Activated naive CD4-positive, alpha-beta T cell (primary cell): ENCODE data around the gene ADA.

Source experiments
- DNase-seq, 4 experiments: peaks; one replicate each; lab custom pipeline; 2025; lab: John Stamatoyannopoulos, UW

The ADA gene

DNA sequence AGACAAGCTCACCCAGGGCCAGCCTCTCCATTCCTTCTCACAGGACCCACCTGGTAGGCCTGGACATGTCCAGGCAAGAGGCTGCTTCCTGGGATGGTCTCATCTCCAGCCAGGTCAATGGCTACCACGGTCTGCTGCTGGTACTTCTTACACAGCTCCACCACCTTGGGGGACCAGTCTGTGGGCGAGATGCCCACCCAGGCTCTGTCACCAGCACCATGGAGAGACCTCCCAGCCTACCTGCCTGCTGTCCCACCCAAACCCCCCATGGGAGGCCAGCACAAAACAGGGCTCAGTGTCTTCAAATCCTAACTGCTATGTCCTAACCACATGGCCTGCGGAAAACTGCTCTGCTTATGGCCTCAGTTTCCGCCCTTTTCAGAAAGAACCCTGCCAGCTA is 27.3 kb downstream of the ADA start:
- DNase-seq: no peak

DNA sequence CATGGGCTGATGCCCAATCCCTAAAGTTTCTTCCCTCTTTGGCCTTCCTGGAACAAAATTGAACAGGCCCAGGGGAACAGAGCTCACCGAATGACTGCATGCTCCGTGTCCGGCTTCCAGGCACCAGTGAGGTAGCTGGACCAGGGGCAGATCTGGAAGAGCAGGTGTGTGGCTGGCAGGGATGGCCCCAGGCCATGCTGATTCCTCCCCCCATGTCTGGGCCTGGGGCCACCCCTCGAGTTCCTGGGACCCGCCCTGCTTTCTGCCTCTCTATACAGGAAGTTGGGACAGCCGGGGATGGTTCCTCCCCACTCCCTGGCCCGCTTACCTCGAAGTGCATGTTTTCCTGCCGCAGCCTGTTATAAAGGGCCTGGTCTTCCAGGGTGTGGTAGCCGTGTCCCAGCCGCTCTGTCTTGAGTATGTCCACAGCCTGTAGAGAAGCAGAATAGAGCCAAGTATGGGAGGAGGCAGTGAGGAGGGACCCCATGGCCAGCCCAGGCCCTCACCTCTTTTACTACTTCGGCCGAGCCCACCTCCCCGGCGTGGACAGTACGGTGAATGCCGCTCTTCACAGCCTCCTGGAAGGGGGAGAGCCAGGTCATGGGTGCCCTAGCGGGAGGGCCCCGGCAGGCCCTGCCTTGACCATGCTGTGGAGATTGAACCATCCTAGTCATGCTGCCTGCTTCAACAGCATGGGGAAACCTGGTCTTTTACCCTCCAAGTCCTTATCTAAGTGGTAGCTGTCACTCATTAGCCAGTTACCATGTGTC is 28.8 kb downstream of the ADA start:
- DNase-seq: no peak

DNA sequence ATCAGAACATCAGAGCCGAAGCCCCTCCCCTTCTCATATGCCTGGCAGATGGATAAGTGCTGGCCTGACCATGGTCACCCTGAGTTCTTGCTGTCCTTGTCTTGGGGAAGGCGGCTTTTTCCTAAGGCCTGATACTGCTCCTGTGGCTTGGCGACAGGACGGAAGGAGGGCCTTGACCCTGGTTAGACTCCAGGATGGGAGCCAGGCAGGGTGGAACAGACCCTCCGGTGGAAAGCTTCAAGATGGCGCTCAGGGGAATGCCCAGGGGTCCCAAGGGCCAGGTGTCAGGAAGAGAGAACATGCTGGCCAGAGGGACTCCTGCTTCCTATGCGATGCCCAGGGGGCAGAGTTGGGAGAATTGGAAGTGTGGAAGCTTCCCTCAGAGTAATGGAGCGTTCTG is 29.6 kb downstream of the ADA start:
- no peak for DNase-seq

DNA sequence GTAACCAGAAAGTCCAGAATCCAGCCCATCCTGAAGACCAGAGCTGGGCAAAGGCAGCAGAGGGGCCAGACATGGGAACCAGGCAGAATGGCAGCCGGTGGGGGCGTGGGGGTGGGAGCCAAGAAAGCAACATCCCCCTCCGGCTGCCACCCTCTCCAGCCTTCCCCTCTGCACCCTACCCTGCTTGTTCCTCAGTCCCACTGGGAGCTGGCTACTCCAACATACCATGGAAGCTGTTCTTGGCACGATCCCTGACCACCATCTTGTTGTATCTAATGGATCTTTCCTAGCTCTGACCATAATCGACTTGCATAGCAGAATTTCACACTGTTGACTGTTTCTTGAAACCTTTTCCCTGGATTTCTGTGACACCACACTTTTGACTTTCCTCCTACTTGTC is 30.2 kb downstream of the ADA start:
- DNase-seq: no peak

GRCh38 chr20:44620030-44620429 is 31.5 kb downstream of the ADA start:
- DNase-seq: no peak

GRCh38 chr20:44619294-44619693 is 32.2 kb downstream of the ADA start:
- no peak for DNase-seq

DNA sequence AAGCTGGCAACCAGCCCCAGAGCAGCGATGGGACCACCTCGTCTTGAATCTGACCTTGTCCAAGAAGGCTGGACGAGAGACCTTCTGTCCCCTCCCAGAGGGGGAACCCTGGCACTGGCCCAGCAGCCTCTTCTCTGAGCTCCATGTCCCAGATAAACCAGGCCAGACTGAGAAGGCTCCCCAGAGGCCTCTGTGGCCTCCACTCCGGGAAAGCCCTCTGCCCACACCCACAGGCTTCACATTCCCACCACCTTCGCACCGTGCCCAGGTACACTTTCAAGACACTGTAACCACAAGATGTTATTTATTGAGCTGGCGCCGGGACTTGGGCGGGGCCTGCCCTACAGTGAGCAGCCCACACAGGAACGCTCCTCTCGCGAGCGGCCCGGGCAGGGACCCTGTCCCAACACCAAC is 33.2 kb downstream of the ADA start:
- peak in 2 of 4 experiments; percentile 24 to 35 for DNase-seq

GRCh38 chr20:44616604-44616964 is 34.9 kb downstream of the ADA start:
- no peak for DNase-seq

DNA sequence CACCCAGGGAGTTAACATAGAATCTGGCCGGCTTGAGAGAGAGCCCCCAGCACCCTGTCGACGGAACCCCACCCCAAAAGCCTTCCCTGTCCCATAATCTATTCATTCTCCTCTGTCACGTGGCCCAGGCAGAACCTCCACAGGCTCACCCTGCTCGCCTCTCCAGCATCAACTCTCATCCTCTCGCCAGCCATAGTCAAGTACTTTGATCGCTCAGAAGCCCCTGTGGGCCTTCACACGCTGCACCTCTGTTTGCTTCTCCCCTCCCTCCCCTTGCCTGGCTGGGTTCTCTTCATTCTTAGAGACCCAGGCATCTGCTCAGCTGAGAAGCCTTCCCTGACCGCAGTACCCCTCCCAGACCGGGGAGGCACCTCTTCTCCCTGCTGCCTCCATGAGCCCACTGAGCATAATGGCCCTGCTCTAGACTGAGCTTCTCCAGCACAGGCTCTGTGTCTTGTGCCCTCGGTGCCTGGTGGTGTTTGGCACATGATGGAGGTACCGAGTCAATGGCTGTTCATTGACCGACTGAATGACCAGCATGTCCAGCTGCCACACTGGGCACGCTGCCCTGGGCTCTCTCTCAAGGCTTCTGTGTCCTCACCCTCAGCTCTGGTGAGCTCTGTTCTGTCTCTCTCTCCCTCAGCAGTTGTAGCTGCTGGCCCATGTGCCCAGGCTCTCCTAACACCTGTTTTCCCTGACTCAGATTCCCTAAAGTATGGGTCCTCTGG is 35.5 kb downstream of the ADA start:
- DNase-seq: no peak

DNA sequence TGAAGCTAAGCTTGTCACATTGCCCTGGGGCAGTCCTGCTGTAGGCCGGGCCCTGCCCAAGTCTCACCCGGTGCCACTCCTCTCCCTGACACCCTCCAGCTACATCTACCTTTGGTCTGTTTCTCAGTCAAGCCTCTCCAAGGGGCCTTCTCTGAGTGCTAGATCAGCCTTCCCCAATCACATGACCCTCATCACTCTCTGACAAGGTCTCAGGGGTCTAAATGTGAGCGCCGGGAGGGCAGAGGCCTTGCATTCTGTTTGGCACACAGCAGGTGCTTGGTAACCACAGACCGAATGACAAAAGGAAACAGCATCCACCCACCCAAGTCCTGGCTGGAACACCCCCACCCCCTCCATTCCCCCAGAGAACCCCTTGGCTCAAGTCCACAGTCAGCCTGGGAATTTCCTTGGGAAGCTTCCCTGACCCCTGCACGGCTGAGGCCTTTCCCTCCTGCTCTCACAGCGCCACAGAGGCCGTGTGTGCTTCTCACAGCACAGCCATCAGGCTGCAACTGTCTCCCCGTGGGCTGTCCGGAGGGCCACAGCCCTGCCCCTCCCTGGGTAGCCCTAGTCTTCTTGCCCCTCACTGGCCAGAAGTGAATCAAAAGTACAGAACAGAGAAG is 36.2 kb downstream of the ADA start:
- peak in 1 of 4 experiments; percentile 12 for DNase-seq

- no peak for DNase-seq
Observed at GRCh38 chr20:44614525-44614924, 37.0 kb downstream of the ADA start.

- no peak for DNase-seq
Observed at GRCh38 chr20:44613575-44613974, 37.9 kb downstream of the ADA start.

DNA sequence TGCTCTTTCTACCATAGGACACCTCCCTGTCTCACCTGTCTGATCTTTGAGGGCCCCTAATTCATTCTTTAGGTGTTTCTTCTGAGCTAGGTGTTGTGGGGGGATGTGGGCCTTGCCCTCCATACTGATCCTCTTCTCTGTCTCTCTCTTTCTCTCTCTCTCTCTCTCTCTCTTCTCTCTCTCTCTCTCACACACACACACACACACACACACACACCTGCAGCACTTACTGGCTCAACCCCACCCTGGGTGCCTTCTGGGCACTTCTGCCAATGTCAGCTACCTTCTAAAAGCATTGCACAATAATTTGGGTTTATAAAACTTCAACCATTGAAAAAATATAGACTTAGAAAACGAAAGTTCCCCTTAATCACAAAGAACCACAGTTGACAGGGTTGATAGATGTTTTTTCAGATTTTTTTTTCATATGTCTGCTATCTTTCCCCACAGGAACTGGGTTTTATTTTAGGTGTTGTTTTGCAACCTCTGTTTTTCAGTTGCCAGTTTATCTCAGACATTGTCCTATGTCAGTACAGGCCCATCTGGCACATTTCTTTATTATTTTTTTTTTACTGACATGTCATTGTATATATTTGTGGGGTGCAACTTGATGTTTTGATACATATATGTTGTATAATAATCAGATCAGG is 41.1 kb downstream of the ADA start:
- no peak for DNase-seq

- peak; percentile 73 to 82 (median 78) for DNase-seq
Observed at GRCh38 chr20:44609516-44610312, 41.8 kb downstream of the ADA start.

DNA sequence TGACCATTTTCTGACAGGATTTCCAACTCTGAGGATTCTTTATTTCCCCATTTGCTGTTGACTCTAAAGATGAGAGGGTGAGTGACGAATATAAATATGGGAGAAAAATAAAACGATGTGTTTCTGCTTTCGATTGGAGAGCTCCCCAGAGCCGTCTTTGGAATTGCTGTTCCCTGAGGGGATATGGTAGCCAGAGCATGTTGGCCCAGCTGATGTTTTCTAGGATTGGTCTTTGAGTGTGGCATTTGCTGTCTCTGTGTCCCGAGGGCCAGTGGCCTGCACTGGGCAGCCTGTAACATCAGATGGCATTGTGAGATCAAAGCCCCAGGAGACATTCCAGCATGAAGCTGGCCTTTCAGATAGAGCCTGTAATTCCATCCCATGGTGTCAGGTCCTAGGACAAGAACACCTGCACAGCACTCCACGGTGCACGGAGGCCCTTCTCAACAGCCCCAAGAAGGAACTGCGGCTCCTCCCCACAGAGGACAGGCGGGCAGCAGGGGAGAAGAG is 42.4 kb downstream of the ADA start:
- DNase-seq: no peak

DNA sequence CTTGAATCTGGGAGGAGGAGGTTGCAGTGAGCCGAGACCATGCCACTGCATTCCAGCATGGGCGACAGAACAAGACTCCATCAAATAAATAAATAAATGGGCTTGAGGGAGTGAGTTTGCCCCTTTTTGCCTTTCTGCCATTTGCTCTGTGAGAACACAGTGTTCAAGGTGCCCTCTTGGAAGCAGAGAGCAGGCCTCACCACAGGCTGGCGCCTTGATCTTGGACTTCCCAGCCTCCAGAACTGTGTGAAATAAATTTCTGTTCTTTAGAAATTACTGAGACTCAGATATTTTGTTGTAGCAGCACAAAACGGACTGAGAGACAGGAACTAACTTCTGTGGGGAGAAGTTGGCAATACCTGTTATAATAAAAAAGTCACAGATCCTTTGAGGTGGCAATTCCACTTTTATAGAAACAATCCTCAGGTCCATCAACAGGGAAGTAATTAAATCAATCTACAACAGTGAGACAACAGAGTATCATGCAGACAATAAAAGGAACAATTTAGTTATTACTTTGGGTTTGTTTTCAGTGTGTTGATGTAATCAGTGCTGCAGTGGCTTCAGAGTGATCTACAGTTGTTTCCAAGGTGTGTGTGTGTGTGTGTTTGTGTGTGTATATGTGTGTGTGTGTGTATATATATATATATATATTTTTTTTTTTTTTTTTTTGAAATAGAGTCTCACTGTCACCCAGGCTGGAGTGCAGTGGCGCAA is 44.6 kb downstream of the ADA start:
- DNase-seq: no peak

- DNase-seq: no peak
Observed at GRCh38 chr20:44603327-44603726, 48.2 kb downstream of the ADA start.

DNA sequence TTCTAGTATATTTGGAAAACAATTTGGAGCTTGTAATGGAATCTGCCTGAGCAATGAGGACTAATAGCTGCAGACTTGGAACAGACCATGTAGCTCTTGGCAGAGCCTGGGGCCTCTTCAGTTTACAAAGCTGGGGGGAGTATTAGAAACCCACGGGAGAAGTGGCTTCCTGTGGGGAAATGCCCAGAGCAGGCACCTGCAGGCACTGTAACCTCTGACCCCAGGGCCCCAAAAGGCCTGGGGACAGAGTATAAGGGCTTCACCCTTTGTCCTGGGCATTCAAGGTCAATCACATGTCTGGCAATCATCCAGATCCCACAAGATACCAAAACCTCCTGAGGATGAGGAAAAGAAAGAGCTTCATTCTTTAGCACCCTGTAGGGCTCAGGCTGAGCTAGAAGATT is 49.7 kb downstream of the ADA start:
- DNase-seq: no peak

DNA sequence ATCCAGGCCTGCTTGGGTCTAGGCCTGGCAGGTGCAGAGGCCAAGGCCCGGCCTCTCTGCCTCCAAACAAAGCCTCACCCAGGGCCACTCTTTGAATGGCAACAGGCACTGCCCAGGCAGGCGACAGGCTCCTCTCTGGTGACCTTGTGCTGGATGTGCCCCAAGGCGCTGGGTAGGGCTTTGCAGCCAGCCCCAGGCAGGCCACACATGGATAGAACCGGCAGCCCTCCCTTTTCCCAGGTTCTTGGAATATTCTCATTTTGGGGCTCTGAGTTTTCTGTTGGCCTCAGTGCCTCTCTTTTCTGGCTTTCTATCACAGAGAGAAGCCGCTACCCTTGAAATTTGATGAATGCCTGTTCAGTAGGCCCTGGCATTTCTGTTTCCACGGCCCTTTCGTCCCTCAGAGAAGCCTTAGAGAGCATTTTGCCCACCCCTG is 50.2 kb downstream of the ADA start:
- no peak for DNase-seq

- DNase-seq: no peak
Observed at GRCh38 chr20:44600758-44601201, 50.7 kb downstream of the ADA start.

DNA sequence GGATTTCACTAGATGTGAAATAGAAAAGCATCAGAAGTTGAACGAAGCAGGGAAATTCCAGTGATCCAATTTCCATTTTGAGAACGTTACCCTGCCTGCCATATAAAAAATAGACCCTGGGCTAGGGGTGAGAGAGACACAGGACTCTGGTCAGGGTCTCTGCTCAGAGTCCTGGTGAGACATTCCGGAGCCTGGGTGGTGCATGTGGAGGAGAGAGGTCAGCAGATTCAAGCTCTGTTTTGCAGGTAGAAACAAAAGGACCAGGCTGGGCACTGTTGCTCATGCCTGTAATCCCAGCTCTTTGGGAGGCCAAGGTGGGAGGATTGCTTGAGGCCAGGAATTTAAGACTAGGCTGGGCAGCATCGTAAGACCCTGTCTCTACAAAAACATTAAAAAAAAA is 51.2 kb downstream of the ADA start:
- no peak for DNase-seq
